NCI-H2107 treated with DMSO at 0.1 percent for 48 hours (cell line): ENCODE measurements around the gene FATE1.
A peak's percentile ranks its signal among the peaks of the same experiment; 100 is the strongest.
"Not testable (repeated sequence)": the region's sequence is repeated elsewhere in the genome, so short reads cannot be mapped to it uniquely, and the experiment has no call there.

Experiments
- DNase-seq: peaks from one replicate; lab custom pipeline; 2025; ENCODE audit not compliant: unreplicated experiment; lab: John Stamatoyannopoulos, UW

Gene FATE1, protein sequence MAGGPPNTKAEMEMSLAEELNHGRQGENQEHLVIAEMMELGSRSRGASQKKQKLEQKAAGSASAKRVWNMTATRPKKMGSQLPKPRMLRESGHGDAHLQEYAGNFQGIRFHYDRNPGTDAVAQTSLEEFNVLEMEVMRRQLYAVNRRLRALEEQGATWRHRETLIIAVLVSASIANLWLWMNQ

DNA sequence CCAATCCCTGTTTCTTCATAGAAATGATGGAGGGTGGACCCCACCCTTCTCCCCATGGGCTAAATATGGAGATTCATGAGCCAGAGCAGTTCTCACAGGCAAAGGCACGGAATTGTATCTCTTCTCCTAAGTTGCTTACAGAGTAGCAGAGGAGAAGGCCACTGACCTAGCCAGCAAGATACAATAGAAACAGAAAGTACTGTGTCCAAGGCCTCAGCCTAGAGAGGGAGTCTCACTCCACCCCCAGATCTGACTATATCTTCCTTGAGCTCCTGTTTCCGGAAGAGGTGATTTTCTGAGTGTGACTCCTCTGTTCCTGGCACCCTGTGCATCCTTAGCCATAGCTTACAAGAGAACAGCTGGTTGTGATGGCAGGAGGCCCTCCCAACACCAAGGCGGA is at the start of gene FATE1:
FATE1 (plus strand) TSS at position 284 of the 400 bp plus-strand sequence; CDS start at position 369, 85 bp downstream.
- DNase-seq, result no peak

DNA sequence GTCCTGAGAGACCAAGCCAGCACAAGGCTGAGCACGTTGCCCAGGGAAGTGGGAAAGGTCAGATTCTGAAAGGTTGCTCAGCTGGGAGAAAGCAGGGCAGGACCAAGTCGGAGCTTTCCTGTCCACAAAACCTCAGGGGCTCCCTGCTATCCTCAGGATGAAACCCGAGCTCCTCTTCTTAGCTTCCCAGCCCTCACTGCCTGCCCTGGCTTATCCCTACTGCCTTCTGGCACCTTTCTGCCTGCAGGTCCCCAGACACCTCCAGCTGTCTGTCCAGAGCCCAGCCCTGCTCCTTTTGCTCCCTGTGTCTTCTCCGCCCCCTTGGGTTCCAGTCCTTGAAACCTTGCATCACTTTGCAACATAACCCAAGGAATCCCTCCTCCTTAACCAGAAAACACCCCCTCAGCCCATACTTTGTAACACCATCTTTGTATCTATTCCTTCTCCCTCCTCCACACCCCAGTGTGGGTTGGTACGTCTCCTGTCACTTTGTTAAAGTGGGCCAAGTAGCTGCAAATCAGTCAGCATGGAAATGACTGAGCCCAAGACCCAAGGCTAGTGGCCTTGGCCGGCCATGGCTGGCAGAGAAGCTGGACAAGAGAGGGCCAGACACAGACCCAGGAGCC is 40.6 kb upstream of the FATE1 start:
- DNase-seq, result no peak

DNA sequence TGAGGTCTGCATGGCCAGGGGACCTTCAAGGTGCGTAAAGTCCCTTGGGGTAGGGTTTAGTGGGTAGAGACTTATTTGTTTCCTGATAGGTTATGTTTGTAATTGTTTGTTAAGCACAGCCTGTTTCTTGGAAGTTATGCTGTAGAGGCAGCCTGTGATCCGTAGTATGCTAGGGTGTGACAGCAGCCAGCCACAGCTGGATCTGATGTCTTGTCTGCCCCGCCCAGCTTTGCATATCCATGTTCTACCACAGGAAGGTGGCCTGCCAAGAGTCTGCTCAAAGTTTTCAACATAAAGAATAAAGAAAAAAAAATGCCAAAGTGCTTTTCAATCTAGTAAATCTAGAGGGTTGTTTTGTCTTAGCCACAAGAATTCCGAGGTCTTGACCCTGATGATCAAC is 39.6 kb upstream of the FATE1 start:
- DNase-seq, result no peak

DNA sequence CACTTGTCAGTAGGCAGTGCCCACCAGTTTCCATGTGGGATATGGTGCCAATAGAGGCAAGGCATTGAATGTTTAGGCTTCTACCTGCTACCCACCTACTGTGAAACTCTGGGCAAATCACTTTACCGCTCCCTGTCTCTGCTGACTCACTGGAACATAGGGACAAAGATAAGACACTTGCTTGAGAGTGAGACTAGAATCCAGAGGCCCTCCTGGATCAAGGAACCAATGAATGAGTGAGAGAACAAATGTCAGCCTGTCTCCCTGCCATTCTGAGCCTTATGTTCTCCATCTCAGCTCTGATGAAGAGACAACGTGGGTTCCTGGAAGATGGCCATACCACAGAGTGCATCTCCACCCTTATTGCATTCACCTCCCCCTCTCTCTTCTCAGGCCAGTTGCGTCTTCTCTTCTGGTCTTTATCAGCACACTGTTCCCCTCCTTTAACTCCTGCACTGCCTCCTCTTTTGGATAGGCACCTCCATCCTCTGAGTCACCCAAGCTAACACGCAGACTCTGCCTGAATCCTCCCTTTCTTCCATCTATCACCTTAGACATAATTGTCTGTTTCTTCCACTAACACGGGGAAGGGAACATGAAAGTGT is 35.9 kb upstream of the FATE1 start:
- DNase-seq, result no peak

DNA sequence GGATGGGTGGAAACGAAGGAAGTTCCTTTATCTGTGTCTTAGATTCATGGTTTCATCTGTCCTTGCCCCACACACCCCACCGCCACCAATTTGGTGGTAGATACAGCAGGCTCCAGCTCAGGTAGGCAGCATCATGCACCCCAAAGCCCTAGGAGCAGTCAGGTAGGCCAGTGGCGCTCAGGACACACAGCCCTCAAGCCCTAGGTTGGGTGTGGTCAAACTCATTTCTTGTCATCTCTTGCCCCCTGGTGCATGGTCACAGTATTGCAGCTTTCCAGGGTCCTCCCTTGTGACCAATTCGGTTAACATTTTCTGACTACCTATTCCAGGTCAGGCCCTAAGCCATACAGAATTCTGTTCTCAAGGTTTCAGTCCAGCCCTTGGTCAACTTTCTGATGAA is 35.0 kb upstream of the FATE1 start:
- DNase-seq, result peak; percentile 18

DNA sequence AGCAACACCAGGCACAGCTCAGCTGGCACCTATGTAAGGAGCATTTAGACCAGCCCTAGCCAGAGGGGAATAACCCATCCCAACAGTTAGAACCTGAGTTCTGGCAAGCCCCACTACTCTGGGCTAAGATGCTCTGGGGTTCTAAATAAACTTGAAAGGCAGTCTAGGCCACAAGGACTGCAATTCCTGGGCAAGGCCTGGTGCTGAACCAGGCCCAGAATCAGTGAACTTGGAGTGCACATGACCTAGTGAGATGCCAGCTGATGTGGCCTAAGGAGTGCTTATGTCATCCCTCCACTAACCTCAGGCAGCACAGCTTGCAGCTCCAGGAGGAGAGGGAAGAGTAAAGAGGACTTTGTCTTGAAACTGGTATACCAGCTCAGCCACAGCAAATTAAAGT is 28.2 kb upstream of the FATE1 start:
- no peak for DNase-seq

DNA sequence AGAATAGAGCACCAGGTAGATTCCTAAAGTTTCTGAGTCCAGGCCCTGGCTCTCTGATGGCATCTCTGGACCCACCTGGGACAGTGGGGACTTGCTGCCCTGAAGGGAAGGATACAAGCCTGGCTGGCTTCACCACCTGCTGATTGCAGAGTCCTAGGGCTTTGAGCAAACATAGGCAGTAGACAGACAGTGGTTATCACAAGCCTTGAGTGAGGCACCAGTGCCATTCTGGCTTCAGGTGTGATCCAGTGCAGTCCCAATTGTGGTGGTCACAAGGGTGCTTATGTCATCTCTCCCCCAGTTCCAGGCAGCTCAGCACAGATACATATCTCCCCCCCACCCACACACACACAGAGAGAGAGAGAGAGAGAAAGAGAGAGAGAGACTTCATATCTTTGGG is 27.1 kb upstream of the FATE1 start:
- DNase-seq, result no peak

DNA sequence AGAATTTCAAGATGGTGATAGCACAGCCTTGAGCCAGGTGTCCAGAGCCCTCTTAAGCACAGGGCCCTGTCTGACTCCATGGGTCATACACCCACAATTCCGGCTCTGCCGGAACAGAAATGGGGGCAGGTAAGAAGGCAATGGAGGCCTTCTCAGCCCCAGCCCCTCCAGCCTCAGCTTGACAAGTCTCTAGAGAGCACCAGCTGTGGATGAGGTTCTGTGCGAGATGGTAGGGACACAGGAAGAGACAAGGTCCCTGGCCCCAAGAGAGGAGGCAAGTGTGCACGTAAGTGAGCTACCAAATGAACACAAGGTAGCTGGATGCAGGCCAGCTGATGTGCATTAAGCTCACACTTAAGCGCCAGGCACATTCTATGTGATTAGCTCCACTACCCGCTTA is 23.0 kb upstream of the FATE1 start:
- DNase-seq, result no peak

DNA sequence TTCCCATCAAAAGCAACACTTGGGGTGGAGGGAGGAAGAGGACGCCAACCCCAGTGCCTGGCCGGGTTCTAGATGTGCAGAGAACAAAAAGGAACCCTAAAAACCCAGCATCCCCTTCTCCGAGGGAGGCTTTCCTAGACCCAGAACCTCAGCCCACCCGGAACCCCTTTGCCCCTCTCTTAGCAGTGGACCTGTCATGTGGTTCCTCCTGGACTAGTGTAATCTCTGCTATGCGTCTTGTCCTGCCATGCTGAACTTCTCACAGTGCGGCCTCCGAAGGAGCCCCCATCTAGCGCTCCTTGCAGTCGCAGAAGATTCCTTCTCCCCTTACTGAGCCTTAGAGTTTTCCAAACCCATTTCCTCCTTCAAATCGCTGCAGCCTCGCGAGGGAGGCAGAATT is 21.7 kb upstream of the FATE1 start:
- no peak for DNase-seq

DNA sequence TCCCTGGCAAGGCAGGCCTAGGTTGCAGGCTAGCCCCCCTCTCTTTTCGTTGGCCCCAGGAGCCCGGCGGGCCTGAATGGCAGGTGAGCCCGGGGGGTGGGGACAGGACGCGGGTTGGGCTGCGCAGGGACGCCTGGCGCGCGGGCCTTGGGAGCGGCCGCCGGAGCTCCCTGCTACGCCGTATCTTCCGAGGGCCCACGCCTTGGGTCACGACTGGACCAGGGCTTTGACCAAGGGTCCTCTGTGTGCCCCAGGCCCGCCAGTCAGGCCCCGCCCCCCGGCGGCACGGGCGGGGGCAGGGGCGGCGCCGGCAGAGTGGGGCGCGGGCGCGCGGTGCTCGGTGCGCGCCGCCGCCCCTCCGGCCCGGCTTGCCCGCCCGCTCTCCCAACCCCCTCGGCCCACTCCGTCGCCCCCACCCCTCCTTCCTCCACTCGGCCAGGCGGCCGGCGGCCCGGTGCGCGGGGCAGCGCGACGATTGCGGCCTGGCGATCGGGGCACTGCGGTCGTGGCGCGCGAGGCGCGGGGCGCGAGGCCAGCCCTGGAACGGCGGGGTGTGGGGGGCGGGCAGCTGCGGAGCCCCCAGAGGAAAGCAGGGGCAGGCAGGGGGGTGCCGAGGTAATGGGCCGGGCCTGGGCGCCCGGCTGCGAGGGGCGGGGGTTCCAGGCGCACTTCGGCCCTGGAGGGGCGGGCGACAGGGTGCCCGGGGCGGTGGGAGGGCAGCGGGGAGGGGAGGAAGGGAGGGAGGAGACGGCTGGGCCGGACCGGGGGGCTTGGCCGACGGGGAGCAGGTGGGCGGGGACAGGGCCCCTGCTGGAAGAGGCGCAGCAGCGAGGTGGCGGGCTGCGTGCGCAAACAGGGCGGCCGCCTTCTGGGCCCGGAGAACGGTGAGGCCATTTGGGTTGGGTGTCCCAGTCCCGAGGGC is 20.9 kb upstream of the FATE1 start, which contains the start of gene PRRG3:
PRRG3 (plus strand) TSS at position 798 of the 922 bp plus-strand sequence. CDS start 3,357 bp downstream, outside the sequence.
- no peak for DNase-seq

DNA sequence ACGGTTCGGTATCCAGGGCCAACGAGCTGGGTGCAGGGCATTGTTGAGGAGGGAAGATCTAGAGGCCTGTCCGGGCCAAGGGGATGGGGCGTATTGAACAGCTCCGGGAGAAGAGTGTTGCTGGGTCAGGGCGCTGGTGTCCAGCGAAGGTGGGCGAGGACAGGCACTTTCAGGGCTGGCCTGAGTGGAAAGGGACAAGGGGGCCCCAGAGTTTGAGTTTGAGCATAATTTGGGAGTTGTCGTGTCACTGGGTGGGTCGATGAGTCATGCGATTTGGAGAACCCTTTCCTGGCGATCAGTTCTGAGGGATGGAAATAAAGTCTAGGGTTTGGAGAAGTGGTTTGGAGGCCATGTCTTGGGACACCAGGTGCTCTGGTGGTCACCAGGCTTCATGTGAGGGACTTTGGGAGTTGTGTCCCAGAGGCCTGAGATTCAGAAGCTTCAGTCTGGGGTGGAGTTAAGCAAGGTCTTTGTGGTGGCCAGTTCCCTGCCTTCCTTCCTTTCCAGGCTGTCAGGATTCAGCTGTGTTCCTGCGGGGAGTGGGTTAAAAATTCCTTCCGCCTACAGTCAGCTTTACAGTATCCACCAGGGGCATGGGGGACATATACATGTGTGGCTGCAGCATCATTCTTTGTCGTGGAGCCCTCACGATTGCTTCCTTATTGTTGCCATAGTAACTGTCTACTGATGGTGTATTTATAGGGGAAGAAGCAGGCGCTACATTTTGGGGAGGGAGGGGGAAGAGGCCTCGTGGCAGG is 20.1 kb upstream of the FATE1 start:
- DNase-seq, result no peak

DNA sequence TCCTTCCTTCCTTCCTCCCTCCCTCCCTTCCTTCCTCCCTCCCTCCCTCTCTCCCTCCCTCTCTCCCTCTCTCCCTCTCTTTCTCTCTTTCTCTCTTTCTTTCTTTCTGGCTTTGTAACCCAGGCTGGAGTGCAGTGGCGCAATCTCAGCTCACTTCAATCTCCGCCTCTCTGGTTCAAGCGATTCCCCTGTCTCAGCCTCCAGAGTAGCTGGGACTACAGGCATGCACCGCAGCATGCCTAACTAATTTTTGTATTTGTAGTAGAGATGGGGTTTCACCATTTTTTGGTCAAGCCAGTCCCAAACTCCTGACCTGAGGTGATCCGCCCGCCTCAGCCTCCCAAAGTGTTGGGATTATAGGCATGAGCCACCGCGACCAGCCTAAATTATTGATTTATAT is 18.8 kb upstream of the FATE1 start:
- DNase-seq, result not testable (repeated sequence)

DNA sequence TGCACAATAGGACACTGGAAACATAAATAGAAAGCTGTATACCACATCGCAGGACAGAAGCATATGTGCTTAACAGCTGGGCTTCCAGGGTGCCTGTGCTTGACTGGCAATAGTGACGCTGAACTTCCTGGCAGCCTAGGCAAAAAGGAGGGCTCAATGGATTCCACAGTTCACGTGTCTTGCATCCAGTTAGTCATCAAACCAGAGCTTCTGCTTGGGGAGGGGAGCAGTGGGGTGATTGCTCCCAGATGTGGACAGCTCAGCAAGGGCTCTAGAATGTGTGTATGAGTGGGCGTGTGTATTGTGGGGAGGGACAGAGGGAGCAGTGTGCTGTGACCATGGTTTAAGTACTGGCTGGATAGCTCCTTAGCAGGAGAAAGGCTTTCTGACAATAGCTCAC is 18.3 kb upstream of the FATE1 start:
- DNase-seq, result no peak

DNA sequence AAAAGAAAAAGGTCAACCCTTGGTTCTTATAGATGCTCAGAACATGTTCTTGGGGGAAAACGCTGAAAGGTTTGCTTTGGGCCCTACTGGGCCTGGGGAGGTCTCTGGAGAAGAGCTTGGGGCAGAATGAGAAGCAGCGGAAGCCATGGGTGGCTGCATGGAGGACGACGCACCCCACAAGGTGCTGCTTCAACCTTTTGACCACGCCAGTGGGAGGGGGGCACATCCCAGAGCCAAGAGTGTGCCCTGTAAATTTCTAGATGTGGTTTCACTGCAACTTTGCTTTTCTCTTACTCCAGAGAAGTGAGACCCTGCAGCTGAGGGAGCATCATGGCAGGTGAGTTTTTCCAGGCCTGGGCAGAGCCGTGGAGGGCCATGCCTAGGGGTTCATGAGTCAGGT is 17.4 kb upstream of the FATE1 start:
- DNase-seq, result no peak

DNA sequence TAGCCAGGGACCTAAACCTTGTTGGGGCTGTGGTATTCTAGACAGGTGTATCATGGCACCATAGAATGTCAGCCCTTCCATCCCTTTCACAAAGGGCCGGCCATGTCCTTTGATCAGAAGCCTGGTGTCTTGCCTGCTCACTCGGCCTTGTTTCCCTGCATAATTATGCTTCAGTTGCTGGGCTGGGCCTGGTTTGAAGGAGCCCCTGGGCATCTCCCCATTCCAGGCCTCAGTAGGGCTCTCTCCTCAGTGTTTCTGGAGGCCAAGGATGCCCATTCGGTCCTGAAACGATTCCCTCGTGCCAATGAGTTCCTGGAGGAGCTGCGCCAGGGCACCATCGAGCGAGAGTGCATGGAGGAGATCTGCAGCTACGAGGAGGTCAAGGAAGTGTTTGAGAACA is 16.1 kb upstream of the FATE1 start:
- no peak for DNase-seq

DNA sequence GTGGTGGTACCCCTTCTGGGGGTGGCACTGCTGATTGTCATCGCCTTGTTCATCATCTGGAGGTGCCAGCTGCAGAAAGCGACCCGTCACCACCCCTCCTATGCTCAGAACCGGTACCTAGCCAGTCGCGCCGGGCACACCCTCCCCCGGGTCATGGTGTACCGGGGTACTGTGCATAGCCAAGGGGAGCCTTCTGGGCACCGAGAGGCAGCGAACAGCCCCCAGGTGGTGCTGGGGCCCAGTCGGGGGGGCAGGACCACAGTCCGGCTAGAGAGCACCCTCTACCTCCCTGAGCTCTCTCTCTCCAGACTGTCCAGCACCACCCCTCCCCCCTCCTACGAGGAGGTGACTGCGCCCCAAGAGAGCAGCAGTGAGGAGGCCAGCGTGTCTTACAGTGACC is 15.3 kb upstream of the FATE1 start:
- no peak for DNase-seq

DNA sequence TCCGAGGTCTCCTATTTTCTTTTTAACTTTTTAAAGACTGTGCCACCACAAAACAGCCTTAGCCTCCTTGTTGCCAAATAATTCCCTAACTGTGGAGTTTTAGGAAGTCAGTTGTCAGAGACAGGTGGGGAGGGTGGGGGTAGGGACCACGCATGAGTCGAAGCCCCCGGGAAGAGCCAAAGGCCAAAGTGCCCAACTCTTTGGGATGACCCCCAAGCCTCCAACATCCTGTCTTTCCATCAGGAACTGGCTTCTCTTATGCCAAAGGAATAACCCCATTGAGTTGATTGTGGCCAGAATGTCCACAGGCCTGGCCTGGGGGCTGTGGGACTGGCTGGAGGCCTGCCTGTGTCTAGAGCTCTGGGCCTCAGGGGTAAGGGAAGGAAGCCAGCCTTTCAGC is 14.8 kb upstream of the FATE1 start:
- DNase-seq, result no peak

DNA sequence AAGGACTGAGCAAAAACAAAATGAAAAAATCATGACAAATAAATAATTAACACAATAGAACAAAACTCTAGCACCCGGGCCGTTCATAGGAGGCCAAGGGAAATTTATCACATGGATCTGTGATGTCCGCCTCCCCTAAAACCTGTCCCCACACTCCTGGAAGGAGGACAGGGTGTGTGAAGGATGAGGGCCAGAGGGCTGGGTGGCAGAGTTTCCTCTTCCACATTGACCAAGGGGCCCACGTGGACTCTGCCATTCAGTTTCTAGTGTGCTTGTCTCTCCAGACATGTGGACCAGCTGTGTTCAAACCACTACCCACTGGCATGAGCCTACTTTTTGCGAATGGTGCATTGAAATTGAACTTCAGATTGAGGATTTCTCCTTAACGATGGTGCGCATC is 14.3 kb upstream of the FATE1 start:
- DNase-seq, result no peak

DNA sequence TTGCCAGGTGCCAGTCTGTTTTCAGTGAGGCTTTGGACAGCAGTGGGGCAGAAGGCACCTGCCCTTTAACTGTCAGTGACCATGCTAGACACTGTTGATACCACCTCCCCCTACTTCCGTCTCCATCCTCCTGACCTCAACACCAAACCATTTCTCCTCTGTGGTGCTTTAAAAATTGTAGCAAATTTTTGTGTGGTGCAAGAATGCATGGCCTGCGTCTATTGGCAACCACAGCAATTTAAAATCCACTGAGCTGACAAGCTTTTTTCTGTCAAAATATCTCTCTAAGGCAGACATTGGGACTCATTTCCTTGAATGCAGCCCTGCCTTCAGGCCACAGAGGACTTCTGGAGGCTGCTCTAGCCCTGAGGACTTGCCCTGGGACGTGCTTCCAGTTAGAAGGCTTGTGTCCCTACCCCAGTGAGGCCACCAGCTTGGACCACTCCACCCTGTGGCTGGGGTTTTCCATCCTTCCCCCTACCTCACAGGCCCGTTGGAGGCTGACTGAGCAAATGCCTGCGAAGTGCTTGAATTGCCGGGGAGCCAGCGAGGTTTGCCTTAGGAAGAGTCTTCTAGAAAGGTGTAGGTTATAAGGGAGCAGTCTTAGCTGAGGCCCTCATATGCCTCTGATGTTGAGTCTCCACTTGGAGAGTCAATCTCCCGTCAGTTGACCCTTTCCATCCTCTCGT is 13.7 kb upstream of the FATE1 start:
- DNase-seq, result no peak

DNA sequence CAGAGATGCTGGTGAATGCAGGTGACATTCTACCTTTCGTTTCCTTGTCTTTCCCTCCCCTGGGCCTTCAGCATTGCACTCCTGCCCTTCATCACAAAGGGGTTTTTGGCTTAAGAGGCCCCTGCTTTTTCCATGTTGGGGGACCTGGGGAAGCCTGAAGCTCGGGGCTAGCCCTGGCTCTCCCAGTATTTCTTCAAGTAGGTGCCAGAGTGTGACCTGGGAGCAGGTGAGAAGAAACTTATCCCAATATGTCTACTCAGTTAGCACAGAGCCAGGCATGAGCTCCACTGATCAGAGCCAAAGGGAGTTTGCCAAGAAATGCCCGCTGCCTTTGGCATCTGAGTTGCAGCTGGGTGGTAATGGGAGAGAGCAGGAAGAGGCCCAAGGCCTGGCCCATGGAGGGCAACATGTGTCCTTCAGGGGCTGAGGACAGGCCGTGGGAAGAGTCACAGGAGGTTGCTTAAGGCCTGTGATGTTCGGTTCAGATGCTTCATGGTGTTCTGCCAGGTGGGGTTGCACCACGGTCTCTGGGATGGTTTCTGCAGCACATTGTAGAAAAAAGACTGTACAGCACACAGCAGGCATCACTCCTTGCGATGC is 13.0 kb upstream of the FATE1 start:
- no peak for DNase-seq
